GM18870 (cell line): ENCODE data around the gene SULT1A3.
"Not testable (repeated sequence)": the region's sequence is repeated elsewhere in the genome, so short reads cannot be mapped to it uniquely, and the experiment has no call there.

Source experiments
- ATAC-seq: cut with Tn5 transposase; IDR thresholded peaks from one replicate; pipeline ENCODE4 v1.9.1; 2021; ENCODE audit warnings: moderate library complexity; ENCODE audit not compliant: unreplicated experiment

SULT1A3 gene

GRCh38 chr16:30199049-30199448, at the start of gene SULT1A3:
Gene SULT1A3 (plus strand): TSS chr16:30199255. CDS start chr16:30200729, 1,474 bp downstream.
- ATAC-seq: not testable (repeated sequence)

GRCh38 chr16:30151091-30151490, 48.0 kb upstream of the SULT1A3 start:
- no peak for ATAC-seq

- ATAC-seq: no peak
These were observed 46.5 kb upstream of the SULT1A3 start for GRCh38 chr16:30152517-30152916.

GRCh38 chr16:30155188-30155587, 43.9 kb upstream of the SULT1A3 start:
- ATAC-seq: no peak

GRCh38 chr16:30157214-30157613, 41.8 kb upstream of the SULT1A3 start:
- no peak for ATAC-seq

GRCh38 chr16:30163538-30163937, 35.5 kb upstream of the SULT1A3 start:
- no peak for ATAC-seq

GRCh38 chr16:30166202-30166902, 32.7 kb upstream of the SULT1A3 start:
- ATAC-seq: no peak

GRCh38 chr16:30168746-30169145, 30.3 kb upstream of the SULT1A3 start:
- not testable (repeated sequence) for ATAC-seq

GRCh38 chr16:30169416-30169815, 29.6 kb upstream of the SULT1A3 start:
- ATAC-seq: not testable (repeated sequence)

- not testable (repeated sequence) for ATAC-seq
These were observed 28.9 kb upstream of the SULT1A3 start for GRCh38 chr16:30170145-30170544.

GRCh38 chr16:30173054-30173453, 26.0 kb upstream of the SULT1A3 start:
- no peak for ATAC-seq

GRCh38 chr16:30176876-30177275, 22.2 kb upstream of the SULT1A3 start:
- not testable (repeated sequence) for ATAC-seq

- no peak for ATAC-seq
These were observed 19.9 kb upstream of the SULT1A3 start for GRCh38 chr16:30179195-30179594.

- ATAC-seq: no peak
These were observed 19.1 kb upstream of the SULT1A3 start for GRCh38 chr16:30179931-30180330.

- no peak for ATAC-seq
These were observed 18.3 kb upstream of the SULT1A3 start for GRCh38 chr16:30180741-30181140.

GRCh38 chr16:30183233-30184095, 15.6 kb upstream of the SULT1A3 start, which contains the start of gene CORO1A:
Gene CORO1A (plus strand): TSS chr16:30183602. CDS start chr16:30185210, 1,608 bp downstream.
- ATAC-seq: no peak

- no peak for ATAC-seq
These were observed 14.8 kb upstream of the SULT1A3 start for GRCh38 chr16:30184096-30184890.

- ATAC-seq: no peak
These were observed 14.0 kb upstream of the SULT1A3 start for GRCh38 chr16:30184891-30185682.

GRCh38 chr16:30185683-30186421, 13.2 kb upstream of the SULT1A3 start:
- ATAC-seq: no peak

- no peak for ATAC-seq
These were observed 12.6 kb upstream of the SULT1A3 start for GRCh38 chr16:30186444-30186781.
